Hindlimb muscle (tissue), 1 donor: ENCODE data around the gene MRPL22. TPM values are rescaled to one million over a fixed set of nuclear protein-coding genes. Genes with fewer than 3 reads are reported as not detected.
A peak's percentile ranks its signal among the peaks of the same experiment; 100 is the strongest.
"Not testable (repeated sequence)": the region's sequence is repeated elsewhere in the genome, so short reads cannot be mapped to it uniquely, and the experiment has no call there.

Source experiments
- DNase-seq: peaks from one replicate; pipeline ENCODE4 v3.0.0-alpha.2; 2013
- polyA plus RNA-seq: library from polyadenylated mRNA; unstranded; fragments of 120-200 nt; gene quantifications from one replicate; pipeline ENCODE4 v1.2.1, GENCODE V29; 2013; ENCODE audit not compliant: insufficient read length

The MRPL22 gene
- polyA plus RNA-seq, 1 donor = 22.9 TPM

- DNase-seq = no peak
Measured at GRCh38 chr5:154943527-154943926, 2.7 kb downstream of the MRPL22 start.

- DNase-seq = no peak
Measured at GRCh38 chr5:154944716-154945115, 3.8 kb downstream of the MRPL22 start.

GRCh38 chr5:154945695-154946301, 4.9 kb downstream of the MRPL22 start:
- no peak for DNase-seq

GRCh38 chr5:154947778-154948177, 6.9 kb downstream of the MRPL22 start:
- DNase-seq = no peak

- no peak for DNase-seq
Measured at GRCh38 chr5:154948313-154948712, 7.4 kb downstream of the MRPL22 start.

GRCh38 chr5:154949781-154950180, 8.9 kb downstream of the MRPL22 start:
- no peak for DNase-seq

- no peak for DNase-seq
Measured at GRCh38 chr5:154956712-154957111, 15.8 kb downstream of the MRPL22 start.

GRCh38 chr5:154962494-154962893, 21.6 kb downstream of the MRPL22 start:
- no peak for DNase-seq

- DNase-seq = no peak
Measured at GRCh38 chr5:154966081-154966841, 25.4 kb downstream of the MRPL22 start.

GRCh38 chr5:154966874-154967273, 26.0 kb downstream of the MRPL22 start:
- DNase-seq = no peak

GRCh38 chr5:154967421-154968024, 26.6 kb downstream of the MRPL22 start:
- DNase-seq = no peak

- no peak for DNase-seq
Measured at GRCh38 chr5:154968953-154969352, 28.1 kb downstream of the MRPL22 start.

- no peak for DNase-seq
Measured at GRCh38 chr5:154970759-154971158, 29.9 kb downstream of the MRPL22 start.

- no peak for DNase-seq
Measured at GRCh38 chr5:154971501-154971900, 30.6 kb downstream of the MRPL22 start.

- peak; percentile 11 for DNase-seq
Measured at GRCh38 chr5:154972476-154973080, 31.7 kb downstream of the MRPL22 start.

GRCh38 chr5:154976082-154976481, 35.2 kb downstream of the MRPL22 start:
- DNase-seq = not testable (repeated sequence)

- DNase-seq = no peak
Measured at GRCh38 chr5:154977409-154977808, 36.5 kb downstream of the MRPL22 start.

- not testable (repeated sequence) for DNase-seq
Measured at GRCh38 chr5:154978294-154978693, 37.4 kb downstream of the MRPL22 start.

GRCh38 chr5:154984946-154985516, 44.2 kb downstream of the MRPL22 start:
- no peak for DNase-seq

GRCh38 chr5:154986151-154986550, 45.3 kb downstream of the MRPL22 start:
- DNase-seq = no peak

GRCh38 chr5:154989626-154990025, 48.8 kb downstream of the MRPL22 start:
- DNase-seq = no peak

- DNase-seq = no peak
Measured at GRCh38 chr5:154993461-154993860, 52.6 kb downstream of the MRPL22 start.

GRCh38 chr5:154995679-154996078, 54.8 kb downstream of the MRPL22 start:
- DNase-seq = no peak
